Caco-2 (cell line): ENCODE results near the gene MED13L. TPM values are rescaled to one million over a fixed set of nuclear protein-coding genes. Genes with fewer than 3 reads are reported as not detected.

Source experiments
- BruUV-seq: library from RNA; stranded (reverse); fragments of 400-500 nt; replicated peaks from 2 replicates; lab custom pipeline; 2021; lab: Mats Ljungman, UMichigan
- CTCF ChIA-PET: fragments of 300-600 bp; sonication (Branson Sonifier 250); formaldehyde crosslinking; loops from one replicate; lab custom pipeline; 2022; ENCODE audit warnings: antibody characterized with exemption; lab: Charles Lee
- POLR2A ChIA-PET: fragments of 300-600 bp; sonication (Branson Sonifier 250); formaldehyde crosslinking; loops from one replicate; lab custom pipeline; 2022; ENCODE audit warnings: antibody characterized with exemption; lab: Charles Lee
- DNase-seq, 2 experiments: peaks; one replicate each; pipeline versions ENCODE4 v3.0.0 to v3.0.0-alpha.2; 2020 to 2022
- H3K27me3 ChIP-seq: replicated peaks from 2 replicates; pipeline ENCODE4 v1.6.0; 2011; ENCODE audit warnings: low read length; ENCODE audit not compliant: control insufficient read depth, insufficient read depth
- H3K36me3 ChIP-seq: 2 replicates; pipeline ENCODE4 v1.5.1; 2011; ENCODE audit warnings: low read length; ENCODE audit not compliant: control insufficient read depth, insufficient read depth
- H3K4me1 ChIP-seq: fragments of 250-450 bp; sonication (Bioruptor Pico); 2 replicates; pipeline ENCODE4 v1.5.1; 2020; ENCODE audit warnings: mild to moderate bottlenecking
- H3K4me3 ChIP-seq: 2 replicates; pipeline ENCODE4 v1.5.1; 2011; ENCODE audit warnings: low read depth, mild to moderate bottlenecking, control low read depth, low read length
- H3K9me3 ChIP-seq: fragments of 250-450 bp; sonication (Bioruptor Pico); 2 replicates; pipeline ENCODE4 v1.5.1; 2020; ENCODE audit warnings: mild to moderate bottlenecking, moderate library complexity
- H3K27ac Mint-ChIP-seq: one replicate; pipeline ENCODE4 v1.8.0; 2022; ENCODE audit warnings: mixed read lengths; ENCODE audit not compliant: unreplicated experiment
- H3K27me3 Mint-ChIP-seq: one replicate; pipeline ENCODE4 v1.8.0; 2022; ENCODE audit warnings: mixed read lengths; ENCODE audit not compliant: insufficient read depth, unreplicated experiment
- H3K36me3 Mint-ChIP-seq: one replicate; pipeline ENCODE4 v1.8.0; 2022; ENCODE audit warnings: mild to moderate bottlenecking, mixed read lengths; ENCODE audit not compliant: insufficient read depth, unreplicated experiment
- H3K4me1 Mint-ChIP-seq: one replicate; pipeline ENCODE4 v1.8.0; 2022; ENCODE audit warnings: low read depth, mixed read lengths; ENCODE audit not compliant: unreplicated experiment
- H3K4me3 Mint-ChIP-seq: one replicate; pipeline ENCODE4 v1.8.0; 2022; ENCODE audit warnings: mild to moderate bottlenecking, moderate library complexity, mixed read lengths; ENCODE audit not compliant: unreplicated experiment
- H3K9me3 Mint-ChIP-seq: one replicate; pipeline ENCODE4 v1.8.0; 2022; ENCODE audit warnings: mixed read lengths; ENCODE audit not compliant: unreplicated experiment
- CTCF ChIP-seq, 2 experiments: fragments of 200-600 bp in 1 of 2; IDR thresholded peaks; 1 replicate in 1 of 2; 2 replicates in 1 of 2; pipeline versions ENCODE4 v1.5.1 to v1.8.0; 2011 to 2022; ENCODE audit warnings: antibody characterized with exemption in 1 of 2, control low read depth in 1 of 2, inconsistent platforms in 1 of 2, low read depth in 1 of 2, low read length in 1 of 2, mild to moderate bottlenecking in 1 of 2, moderate library complexity in 1 of 2; ENCODE audit not compliant: insufficient read depth in 1 of 2, severe bottlenecking in 1 of 2, unreplicated experiment in 1 of 2
- intact Hi-C: fragments of 100-400 bp; cut with micrococcal nuclease; formaldehyde crosslinking; loops from one replicate; pipeline ENCODE4 v1.10.0; 2022; ENCODE audit not compliant: unreplicated experiment
- total RNA-seq: library from RNA; stranded (reverse); gene quantifications from 2 replicates; pipeline ENCODE4 v1.2.3, GENCODE V29; 2022

Gene MED13L
- total RNA-seq, 1 experiment from 2014 or later = 160 TPM

- CTCF ChIA-PET = no interaction called here
- Histone ChIP-seq H3K27me3 (no peaks in the 10 kb centered on the region), H3K4me1 (no peaks in the 10 kb centered on the region), H3K9me3 (no peaks in the 10 kb centered on the region), H3K4me3 (no peak overlapping the region), H3K36me3 (no peaks in the 10 kb centered on the region; the same call in 1 of the 2 replicates)
- intact Hi-C loops = loop anchor here (10.0 kb wide), 2 partner anchors 117 to 177 kb away; no protein-coding TSS in a partner anchor
- Mint-ChIP-seq H3K27me3 (no peaks in the 10 kb centered on the region), H3K4me3 (no peak overlapping the region), H3K27ac (no peak overlapping the region), H3K4me1 (no peaks in the 10 kb centered on the region), H3K36me3 (peaks cover 60% of the 10 kb centered on the region), H3K9me3 (no peaks in the 10 kb centered on the region)
- POLR2A ChIA-PET = no interaction called here
- DNase-seq = no peak
- TF ChIP-seq CTCF (IDR thresholded peaks at IDR 0.05; ENCODE audit: insufficient read depth in 1 of 2, low read depth in 1 of 2, low read length in 1 of 2, severe bottlenecking in 1 of 2, unreplicated experiment in 1 of 2) = no peak
- BruUV-seq = no TSS peak
Measured at GRCh38 chr12:116018282-116018681, 259.2 kb downstream of the MED13L start.

- TF ChIP-seq CTCF (IDR thresholded peaks at IDR 0.05; ENCODE audit: insufficient read depth in 1 of 2, low read depth in 1 of 2, low read length in 1 of 2, severe bottlenecking in 1 of 2, unreplicated experiment in 1 of 2) = peak; percentile 16 to 49
- Mint-ChIP-seq H3K27ac (no peak overlapping the region), H3K4me1 (no peaks in the 10 kb centered on the region), H3K9me3 (no peaks in the 10 kb centered on the region), H3K27me3 (no peaks in the 10 kb centered on the region), H3K36me3 (peaks cover 78% of the 10 kb centered on the region), H3K4me3 (no peak overlapping the region)
- Histone ChIP-seq H3K4me3 (no peak overlapping the region), H3K36me3 (no peaks in the 10 kb centered on the region; the same call in 1 of the 2 replicates), H3K27me3 (no peaks in the 10 kb centered on the region), H3K9me3 (no peaks in the 10 kb centered on the region), H3K4me1 (no peaks in the 10 kb centered on the region)
- CTCF ChIA-PET = interaction anchor here (0.5 to 1.1 kb wide), 5 partner anchors 24 to 592 kb away, joined by 3 to 11 read pairs (median 3); no protein-coding TSS in a partner anchor
- BruUV-seq = no TSS peak
- POLR2A ChIA-PET = no interaction called here
- intact Hi-C loops = loop anchor here (1.0 to 10.0 kb wide), 3 partner anchors 51 to 179 kb away; no protein-coding TSS in a partner anchor
- peak in 1 of 2 experiments; percentile 20 for DNase-seq
Measured at GRCh38 chr12:116015525-116015924, 262.0 kb downstream of the MED13L start.

- H3K4me1 ChIP-seq = no peaks in the 10 kb centered on the region
- no peaks in the 10 kb centered on the region for H3K27me3 ChIP-seq
- no peaks in the 10 kb centered on the region; the same call in 1 of the 2 replicates for H3K36me3 ChIP-seq
- no peak overlapping the region for H3K4me3 Mint-ChIP-seq
- peaks cover 79% of the 10 kb centered on the region for H3K36me3 Mint-ChIP-seq
- no peak for DNase-seq
- no TSS peak for BruUV-seq
- H3K27ac Mint-ChIP-seq = no peak overlapping the region
- no peak for TF ChIP-seq CTCF (IDR thresholded peaks at IDR 0.05; ENCODE audit: insufficient read depth in 1 of 2, low read depth in 1 of 2, low read length in 1 of 2, severe bottlenecking in 1 of 2, unreplicated experiment in 1 of 2)
- H3K27me3 Mint-ChIP-seq = no peaks in the 10 kb centered on the region
- no peak overlapping the region for H3K4me3 ChIP-seq
- ChIA-PET CTCF (no interaction called here), POLR2A (no interaction called here)
- H3K9me3 ChIP-seq = no peaks in the 10 kb centered on the region
- intact Hi-C loops = loop anchor here (10.0 kb wide), 2 partner anchors 122 to 182 kb away; no protein-coding TSS in a partner anchor
- no peaks in the 10 kb centered on the region for H3K9me3 Mint-ChIP-seq
- no peaks in the 10 kb centered on the region for H3K4me1 Mint-ChIP-seq
Measured at GRCh38 chr12:116012757-116013156, 264.7 kb downstream of the MED13L start.
